Frontal cortex (tissue), 4 donors: Measurements from ENCODE around the gene CDT1. TPM values are rescaled to one million over a fixed set of nuclear protein-coding genes. Genes with fewer than 3 reads are reported as not detected.
A peak's percentile ranks its signal among the peaks of the same experiment; 100 is the strongest.

ENCODE experiments used
- DNase-seq, 2 donors: peaks; one replicate each; pipeline ENCODE4 v3.0.0; 2012; ENCODE audit warnings: low spot score in 2 of 2
- FAIRE-seq: peaks from 2 replicates; lab custom pipeline; 2012; peaks lifted over from hg19 to GRCh38; lab: Jason Lieb, UNC
- total RNA-seq: library from RNA; depleted of rRNA; stranded (reverse); fragments of >200 nt; gene quantifications from one replicate; pipeline ENCODE4 v1.2.3, GENCODE V29; 2014
- donor health status: control.
- donor health status: control.
- donor health status: control.

Gene CDT1
- total RNA-seq, result 1.2 TPM

GRCh38 chr16:88803264-88803987 lies at the start of gene CDT1:
CDT1 (plus strand) TSS chr16:88803789; CDS start chr16:88803832, 43 bp downstream.
- DNase-seq (peak; percentile 100), FAIRE-seq (no peak)

- DNase-seq (no peak), FAIRE-seq (no peak)
These were observed 49.3 kb upstream of the CDT1 start for GRCh38 chr16:88754109-88754911.

DNA sequence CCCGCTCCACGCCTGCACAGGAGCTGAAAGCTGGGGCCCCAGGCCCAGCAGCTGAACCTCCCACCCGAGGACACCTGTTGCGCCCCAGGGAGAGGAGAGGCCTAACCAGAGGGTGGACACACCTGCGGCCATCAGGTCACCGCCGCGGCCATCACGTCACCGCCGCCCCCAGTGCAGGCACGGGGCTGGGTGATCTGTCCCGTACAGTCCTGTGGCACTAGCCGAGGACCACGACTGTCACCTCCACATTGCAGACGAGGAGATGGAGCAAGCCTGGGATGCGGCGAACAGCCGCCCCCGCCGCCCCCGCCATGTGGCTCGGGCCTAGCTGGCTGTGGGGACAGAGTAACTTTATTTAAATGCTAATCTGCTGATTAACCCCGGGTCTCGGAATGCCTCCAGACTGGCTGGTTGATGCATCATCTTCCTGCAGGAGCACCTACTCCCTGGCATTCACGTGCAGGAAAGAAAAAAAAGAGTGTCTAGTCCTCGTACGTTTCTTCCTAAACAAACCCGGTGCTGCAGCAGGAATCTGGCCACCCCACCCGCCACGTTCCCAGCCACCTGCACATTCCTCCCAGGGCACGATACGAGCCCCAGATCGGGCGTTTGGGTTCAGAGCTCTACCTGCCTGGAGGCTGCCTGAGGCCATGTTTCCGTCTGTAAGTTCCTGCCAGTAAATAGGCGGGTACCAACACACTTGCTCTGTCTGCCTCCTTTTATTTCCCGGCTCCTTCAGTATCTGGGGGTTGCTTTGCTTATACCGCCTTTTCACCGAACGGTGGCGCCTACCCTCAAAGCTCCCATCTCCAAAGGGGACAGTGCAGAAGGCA lies 48.5 kb upstream of the CDT1 start:
- FAIRE-seq (no peak), DNase-seq (peak in 1 of 2 donors; percentile 64)

GRCh38 chr16:88755745-88756443 lies 47.7 kb upstream of the CDT1 start:
- FAIRE-seq, result no peak

DNA sequence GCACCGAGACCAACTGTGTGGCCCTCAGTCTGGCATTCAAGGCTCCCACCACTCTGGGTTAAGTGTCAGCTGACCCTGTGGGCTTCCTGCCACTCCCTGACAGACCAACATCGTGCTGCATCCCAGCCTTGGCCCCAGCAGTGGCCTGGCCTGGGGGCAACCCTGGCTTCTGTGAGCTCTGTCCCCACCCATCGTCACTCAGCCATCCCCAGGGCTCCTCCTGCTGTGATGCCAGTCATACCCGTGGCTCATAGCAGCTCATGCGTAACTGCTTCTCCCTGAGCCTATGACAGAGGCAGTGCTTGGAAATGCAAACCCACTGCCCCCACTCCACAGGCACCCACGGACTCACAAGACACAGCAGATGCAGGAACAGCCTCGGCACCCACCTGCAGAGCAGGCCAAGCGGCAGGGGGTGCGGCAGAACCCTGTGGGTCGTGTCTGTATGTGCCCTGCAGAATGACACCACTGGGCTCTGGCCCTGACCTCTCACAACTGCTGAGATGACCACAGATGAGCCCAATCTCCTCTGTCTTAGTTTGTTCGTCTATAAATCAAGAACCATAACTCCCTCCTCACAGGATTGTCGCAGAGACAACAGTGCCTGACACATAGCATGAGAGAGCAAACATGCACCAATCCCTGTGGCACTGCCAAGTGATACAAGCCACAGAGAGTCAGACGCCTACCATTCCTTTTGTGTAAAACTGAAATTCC lies 45.2 kb upstream of the CDT1 start:
- FAIRE-seq, result no peak
- no peak for DNase-seq

More at GRCh38 chr16:88755745-88756443, 47.7 kb upstream of the CDT1 start:
- DNase-seq, result no peak

DNA sequence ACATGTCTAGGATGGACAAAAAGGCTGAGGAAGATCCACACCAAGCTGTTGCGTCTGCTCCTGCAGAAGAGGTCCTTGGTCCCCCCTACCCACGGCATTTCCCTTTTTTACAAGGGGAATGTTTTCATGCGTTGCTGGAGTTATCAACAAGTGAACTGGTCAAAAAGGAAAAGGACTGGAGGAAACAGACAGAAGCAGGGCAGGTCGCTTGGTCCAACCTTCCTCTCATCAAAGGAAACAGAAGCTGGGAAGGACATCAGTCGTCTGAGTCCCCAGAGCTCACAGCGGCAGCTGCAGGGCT lies 44.7 kb upstream of the CDT1 start:
- FAIRE-seq (no peak), DNase-seq (no peak)

- DNase-seq (no peak), FAIRE-seq (no peak)
These were observed 44.2 kb upstream of the CDT1 start for GRCh38 chr16:88759245-88759975.

DNA sequence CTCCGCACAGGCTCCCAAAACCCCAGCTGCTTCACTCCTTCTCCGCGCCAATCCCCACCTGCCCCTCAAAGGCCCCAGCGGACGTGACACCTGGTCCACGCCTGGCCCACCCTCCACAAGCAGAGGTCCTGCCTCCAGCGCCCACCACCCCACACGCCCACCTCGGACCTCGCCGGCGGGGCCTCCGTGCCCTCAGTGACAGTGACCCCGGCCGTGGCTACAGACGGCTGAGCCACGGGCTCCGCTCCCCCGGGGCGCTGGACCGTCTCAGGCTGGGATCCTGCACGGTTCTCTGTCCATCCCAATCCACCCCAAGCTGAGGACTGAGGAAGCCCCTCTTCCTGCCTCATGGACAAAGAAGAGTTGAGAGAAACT lies 43.6 kb upstream of the CDT1 start:
- DNase-seq (no peak), FAIRE-seq (no peak)

DNA sequence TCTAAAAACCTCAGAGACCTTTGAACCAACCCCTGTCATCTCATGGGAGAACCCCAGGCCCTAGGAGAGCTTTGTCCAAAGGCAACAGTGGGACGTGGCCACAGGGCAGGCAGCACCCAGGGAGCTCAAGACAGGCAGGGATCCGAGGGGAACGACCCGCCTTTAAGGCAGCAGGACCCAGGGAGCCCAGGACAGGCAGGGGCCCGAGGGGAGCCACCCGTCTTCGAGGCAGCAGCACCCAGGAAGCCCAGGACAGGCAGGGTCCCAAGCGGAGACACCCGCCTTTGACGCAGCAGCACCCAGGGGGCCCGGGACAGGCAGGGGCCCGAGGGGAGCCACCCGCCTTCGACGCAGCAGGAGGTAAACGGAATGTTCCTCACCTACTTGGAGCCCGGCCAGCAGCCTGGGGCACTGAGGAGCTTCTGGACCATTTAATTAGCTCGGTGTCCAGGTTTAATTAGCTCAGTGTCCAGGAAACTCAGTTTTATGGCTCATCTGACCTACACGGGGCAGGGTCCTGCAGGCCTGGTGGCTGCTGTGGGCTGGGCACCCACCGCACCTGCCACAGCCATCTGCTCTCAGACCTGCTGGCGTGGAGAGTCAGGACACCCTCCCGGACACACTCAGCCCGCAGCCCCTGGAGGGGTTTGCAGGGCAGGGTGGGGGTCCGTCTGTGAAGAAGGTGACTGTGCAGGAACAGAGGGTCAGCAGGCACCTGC lies 43.0 kb upstream of the CDT1 start:
- no peak for FAIRE-seq

DNA sequence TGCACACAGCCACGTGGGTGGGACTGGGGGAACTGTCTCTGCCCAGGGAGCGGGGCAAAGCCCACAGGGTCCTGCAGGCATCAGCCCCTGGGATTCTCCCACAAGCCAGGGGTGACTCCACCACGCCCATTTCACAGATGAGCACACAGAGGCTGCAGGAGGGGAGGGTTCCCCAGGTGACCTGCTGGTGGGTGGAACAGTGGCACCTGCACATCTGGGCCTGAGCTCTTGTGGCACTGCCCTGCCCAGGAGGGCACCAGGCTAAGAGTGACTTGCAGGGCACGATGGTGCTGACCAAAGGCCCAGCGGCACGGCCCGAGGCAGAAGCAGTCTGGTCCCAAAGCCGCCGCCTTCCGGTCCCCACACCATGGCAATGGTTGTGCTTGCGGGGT lies 42.5 kb upstream of the CDT1 start:
- no peak for FAIRE-seq
- DNase-seq, result no peak

More for the DNA sequence above, 43.0 kb upstream of the CDT1 start:
- DNase-seq, result no peak

DNA sequence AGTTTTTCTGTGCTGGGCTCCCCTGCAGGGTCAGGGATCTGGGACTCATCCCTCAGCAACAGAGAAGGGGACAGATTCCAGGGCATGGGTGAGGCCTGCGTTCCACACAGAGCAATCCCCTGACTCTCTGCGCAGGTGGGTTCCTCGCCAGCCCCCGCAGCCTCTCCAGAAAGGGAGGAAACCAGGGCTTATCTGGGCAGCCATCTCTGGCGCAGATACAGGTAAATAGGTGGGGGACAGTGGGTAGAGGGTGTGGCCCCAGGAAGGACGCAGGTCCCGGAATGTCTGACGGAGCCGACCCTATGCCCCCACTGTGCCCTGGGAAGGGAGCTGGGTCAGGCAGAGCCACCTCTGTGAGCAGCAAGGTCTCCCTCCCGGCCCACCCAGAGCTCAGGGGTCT lies 41.8 kb upstream of the CDT1 start:
- FAIRE-seq, result no peak
- DNase-seq, result no peak

- FAIRE-seq (no peak), DNase-seq (no peak)
These were observed 41.2 kb upstream of the CDT1 start for GRCh38 chr16:88762258-88762870.

GRCh38 chr16:88762941-88763340 lies 40.6 kb upstream of the CDT1 start:
- DNase-seq (no peak), FAIRE-seq (no peak)

GRCh38 chr16:88763502-88764053 lies 40.0 kb upstream of the CDT1 start:
- FAIRE-seq (no peak), DNase-seq (no peak)

DNA sequence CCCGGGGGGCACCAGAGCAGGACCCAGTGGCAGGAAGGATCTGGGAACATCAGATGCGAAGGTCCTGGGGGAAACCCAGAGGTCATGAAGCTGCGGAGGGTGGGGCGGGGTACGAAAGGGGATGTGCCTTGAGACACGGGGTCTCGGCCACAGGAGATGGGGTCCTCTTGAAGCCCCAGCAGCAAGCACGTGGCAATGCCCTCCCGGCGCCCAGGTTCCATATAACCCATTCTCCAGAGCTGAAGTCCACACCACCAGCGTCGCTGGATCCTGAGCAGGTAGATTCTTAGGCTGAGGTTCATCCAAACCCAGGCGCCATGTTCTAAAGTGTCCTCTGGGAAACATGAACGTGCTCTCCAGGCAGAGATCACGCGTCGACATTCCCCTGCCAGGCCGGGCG lies 39.5 kb upstream of the CDT1 start:
- DNase-seq (no peak), FAIRE-seq (no peak)

DNA sequence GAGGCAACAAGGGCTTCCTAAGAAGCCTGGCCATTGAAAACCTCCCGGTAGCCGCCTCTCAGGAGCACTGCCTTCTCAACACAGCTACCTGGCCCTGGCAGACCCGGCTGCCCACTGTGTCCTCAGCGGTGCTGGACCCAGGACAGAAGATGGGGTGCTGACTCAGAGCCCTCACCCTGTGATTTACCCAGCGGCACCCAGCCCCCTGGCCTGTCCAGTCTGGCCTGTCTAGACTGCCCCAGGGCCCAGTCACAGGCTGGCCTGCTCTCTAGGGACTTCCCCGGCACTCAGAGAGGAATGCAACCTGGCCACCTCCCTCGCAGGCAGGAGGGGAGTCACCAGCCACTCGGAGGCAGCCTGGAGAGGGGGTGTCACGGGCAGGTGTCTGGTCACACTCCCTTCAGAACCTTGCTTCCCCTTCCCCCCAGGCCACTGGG lies 38.7 kb upstream of the CDT1 start:
- FAIRE-seq (no peak), DNase-seq (no peak)

DNA sequence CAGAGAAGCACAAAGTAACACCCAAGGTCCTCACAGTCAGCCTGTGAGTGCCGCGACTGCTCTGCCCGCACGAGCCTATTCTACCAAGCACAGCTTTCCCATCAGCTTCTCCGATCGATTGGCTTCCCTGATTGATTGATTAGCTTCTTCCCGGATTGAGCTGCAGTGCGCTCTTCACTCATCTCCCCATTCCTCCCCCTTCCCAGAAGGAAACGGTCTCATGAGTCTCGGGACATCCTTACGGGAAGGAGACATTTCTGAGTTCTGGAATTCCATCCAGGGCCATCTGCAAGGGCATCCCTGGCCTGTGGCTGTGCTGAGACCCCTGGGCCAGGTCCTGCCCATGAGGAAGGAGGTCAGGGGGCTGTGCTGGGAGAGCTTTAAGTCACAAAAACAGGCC lies 36.6 kb upstream of the CDT1 start:
- DNase-seq (no peak), FAIRE-seq (no peak)
